ENCODE measurements around the gene GART.
"Not testable (repeated sequence)": the region's sequence is repeated elsewhere in the genome, so short reads cannot be mapped to it uniquely, and the experiment has no call there.

GART gene

DNA sequence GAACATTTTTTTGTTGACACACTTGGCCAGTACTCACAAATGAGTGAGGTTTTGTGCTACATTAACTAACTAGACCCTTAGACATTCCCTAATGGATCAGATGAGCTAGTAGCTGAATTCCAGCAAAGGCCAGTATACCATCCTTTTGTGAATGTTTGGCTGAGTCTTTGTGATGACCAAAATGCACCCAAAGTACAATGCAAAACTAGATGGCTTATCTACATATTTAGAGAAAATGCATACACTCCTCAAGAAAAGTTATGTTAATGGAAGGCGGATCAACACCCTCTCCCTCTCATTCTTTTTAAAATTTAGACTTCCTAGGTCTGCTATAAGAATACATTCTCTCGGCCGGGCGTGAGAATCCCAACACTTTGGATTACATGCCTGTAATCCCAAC lies 30.3 kb downstream of the GART start:
- no peak for DNase-seq

DNA sequence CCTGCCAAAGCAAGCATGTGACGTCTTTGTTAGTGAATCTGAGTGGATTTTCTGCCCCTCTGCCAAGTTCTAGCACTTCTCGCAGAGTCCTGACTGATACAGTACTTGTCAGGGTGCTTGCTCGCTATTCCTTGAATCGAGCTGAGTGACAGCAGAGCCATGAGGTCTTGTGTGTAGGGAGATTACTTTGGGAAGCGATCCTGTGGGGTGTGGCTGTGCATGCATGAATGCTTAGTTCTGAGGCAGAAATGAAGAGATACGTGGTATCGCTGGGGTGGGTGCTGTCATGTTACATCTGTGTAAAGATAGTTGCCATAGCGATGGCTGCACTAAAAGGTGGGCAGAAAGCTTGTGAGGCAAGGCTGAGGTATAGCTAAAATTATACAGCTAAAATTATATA lies 31.1 kb downstream of the GART start:
- DNase-seq = no peak

DNA sequence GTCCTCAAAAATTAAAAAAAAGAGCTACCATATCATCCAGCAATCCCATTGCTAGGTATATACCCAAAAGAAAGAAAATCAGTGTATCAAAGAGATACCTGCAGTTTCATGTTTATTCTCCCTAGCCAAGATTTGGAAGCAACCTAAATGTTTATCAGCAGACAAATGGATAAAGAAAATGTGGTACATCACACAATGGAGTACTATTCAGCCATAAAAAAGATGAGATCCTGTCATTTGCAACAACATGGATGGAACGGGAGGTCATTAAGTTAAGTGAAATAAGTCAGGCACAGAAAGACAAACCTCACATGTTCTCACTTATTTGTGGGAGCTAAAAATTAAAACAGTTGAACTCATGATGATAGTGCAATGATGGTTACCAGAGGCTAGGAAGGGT lies 34.9 kb downstream of the GART start:
- DNase-seq = not testable (repeated sequence)

DNA sequence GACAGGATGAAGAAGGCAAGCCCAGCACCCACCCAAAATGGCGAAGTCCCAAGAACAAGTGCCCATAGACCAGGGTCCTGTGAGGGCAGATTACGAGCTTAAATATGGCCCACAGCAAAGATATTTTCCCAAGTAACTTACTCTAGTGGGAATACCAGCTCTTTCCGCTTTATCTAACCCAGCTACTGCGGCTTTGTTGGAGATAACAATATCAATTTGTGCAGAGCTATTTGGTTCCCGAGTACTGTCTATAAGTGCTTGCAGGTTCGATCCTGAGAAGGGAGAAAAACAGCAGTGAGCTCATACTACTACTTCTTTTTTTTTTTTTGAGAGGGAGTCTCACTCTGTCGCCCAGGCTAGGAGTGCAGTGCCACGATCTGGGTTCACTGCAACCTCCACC lies 36.1 kb downstream of the GART start:
- DNase-seq = no peak

DNA sequence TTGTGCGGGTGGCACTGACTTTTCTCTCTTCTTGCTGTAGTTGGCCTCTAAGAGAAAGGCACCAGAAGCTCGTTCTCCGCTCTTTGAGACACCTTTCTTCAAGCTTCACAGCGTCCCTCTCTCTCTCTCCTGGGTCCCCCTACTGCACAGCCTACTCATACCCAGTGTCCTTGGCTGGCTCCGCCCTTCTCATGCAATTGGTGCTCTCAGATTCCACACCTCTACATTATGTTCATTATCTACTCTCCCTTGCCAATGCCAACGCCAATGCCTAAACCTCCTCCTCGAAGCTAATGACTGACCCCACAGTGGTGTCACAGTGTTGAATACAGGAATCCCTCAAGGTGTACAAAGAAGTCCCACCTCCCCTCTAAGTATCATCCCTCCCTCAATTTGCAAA lies 45.6 kb downstream of the GART start:
- DNase-seq = no peak

DNA sequence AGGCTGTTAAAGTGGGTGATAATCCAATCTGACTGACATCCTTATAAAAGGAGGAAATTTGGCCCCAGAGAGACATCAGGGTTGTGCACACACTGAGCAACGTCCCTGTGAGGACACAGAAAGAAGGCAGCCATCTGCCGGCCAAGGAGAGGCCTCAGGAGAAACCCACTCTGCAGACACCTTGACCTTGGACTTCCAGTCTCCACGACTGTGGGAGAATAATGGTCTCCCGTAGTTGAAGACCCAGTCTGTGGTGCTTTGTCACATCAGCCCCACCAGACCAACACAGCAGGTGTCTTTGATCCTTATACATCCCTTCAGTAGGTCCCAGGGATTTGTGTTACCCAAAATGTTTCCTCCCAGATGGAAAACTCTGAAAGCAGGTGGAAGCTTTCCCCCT lies 46.2 kb downstream of the GART start:
- no peak for DNase-seq

DNA sequence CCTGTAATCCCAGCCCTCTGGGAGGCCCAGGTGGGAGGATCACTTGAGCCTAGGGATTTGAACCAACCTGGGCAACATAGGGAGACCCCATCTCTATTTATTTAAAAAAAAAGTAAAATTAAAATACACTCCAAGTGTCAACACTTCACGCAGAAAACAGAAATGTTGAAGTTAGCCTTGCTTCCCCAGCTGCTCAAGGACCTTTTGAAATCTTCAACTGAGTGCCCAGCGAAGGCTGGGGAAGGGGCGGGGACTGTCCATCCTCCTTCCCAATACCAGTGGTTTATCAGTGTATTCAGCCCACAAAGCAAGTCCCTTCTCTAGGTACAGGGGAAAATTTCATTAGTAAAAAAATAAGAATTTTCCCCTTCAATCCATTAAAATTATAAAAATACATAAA lies 48.2 kb downstream of the GART start:
- no peak for DNase-seq

DNA sequence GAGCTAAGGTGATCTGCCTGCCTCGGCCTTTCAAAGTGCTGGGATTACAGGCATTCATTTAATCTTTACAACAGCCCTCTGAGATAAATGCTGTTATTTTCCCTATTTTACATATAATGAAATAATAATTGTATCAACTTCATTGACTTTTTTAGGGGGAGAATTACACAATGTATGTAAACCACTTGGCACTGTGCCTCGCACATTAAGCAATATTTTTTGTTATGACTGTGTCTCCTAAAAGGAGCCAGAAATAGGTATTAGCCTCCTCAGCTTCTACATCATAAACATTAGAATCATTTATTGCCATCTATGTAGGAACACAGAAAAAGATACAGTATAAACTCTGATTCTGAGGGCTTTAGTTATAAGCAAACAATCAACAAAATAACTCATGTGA lies 49.3 kb downstream of the GART start:
- no peak for DNase-seq

DNA sequence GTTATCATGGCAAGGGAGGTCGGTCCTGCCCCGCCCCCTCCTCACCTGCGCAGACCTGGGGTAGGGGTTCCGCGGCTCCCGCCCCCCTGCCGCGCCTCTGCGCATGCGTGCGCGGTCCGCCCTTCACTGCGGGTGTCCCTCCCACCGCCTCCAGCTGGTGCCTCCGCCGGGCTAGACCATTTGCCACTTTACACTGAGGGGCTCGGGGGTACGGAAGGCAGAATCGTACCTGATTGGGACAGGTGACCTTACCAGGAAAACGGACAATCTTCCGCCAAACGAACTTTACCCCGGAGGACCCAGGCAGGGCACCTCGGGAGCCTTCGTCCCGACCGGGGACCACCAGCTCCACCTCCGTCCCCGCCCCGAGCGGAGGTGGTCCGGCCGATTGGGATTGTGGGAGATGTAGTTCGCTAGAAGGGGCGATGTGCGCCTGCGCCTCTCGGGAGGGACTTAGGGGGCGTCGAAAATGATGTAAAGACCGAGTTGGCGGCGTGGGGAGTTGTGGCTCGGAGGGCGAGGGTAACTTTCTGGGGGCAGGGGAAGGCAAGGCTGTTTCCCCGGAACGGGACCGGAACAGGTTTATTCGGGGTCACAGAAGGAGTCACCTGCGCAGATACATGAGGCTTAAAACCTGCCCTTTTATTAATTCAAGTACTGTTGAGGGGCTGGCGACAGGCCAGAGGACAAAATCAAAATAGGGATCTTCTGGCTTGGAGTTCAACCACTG lies 50.4 kb downstream of the GART start, which contains the start of gene DNAJC28:
Gene DNAJC28 (minus strand): TSS at position 344 of the 730 bp plus-strand sequence. CDS start 2,323 bp downstream, outside the sequence.
- DNase-seq = peak; percentile 87

DNA sequence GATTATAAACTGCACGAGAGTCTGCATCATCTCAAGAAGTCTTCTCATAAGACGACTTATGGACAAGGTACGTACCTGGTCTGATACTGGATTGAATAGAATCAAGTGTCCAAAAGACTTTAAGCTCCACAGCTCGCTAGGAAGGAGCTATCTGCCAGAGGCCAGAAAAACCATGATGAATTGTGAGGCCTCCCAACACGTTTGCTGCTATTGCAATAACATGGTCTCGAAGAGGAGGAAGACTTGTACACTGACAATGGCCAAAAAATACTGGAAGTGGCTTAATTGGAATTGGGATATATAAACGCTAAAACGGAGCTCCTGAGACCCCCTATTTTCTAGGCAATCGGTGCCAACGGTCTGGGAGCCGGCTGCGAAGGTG lies 50.9 kb downstream of the GART start:
- DNase-seq = no peak

DNA sequence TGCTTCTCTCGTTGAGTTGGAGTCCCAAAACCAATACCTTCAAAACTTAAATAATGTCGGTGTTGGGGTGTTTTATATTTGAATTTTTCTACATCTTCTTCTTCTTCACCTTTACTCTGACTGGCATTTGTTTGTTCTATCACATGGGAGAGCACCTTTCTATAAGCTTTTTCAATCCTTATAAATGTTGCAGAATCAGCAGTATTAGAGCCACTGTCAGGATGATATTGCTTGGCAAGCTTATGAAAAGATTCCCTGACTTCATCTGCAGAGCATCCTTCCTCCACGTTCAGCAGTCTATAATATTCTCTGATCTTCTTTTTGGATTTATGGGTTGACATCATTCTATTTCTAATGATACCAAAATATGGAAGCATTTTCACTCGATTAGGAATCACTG lies 53.0 kb downstream of the GART start:
- DNase-seq = no peak

DNA sequence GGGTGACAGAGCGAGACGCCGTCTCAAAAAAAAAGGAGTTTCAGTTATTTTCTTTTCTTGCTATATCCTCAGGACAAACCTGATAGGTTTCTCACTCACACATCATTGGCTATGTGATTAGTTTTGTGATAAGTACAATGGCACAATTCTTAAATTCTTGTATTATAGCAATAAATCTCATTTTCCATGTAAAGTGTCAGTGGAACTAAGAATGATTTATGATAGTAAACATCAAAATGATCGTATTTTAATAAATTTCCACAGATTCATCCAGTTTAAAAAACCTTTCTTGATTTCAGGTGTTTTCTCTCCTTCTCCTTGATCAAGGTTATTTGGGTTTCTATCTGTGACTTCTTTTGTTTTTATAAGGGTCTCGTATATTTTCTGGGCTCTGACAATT lies 53.9 kb downstream of the GART start:
- DNase-seq = no peak

DNA sequence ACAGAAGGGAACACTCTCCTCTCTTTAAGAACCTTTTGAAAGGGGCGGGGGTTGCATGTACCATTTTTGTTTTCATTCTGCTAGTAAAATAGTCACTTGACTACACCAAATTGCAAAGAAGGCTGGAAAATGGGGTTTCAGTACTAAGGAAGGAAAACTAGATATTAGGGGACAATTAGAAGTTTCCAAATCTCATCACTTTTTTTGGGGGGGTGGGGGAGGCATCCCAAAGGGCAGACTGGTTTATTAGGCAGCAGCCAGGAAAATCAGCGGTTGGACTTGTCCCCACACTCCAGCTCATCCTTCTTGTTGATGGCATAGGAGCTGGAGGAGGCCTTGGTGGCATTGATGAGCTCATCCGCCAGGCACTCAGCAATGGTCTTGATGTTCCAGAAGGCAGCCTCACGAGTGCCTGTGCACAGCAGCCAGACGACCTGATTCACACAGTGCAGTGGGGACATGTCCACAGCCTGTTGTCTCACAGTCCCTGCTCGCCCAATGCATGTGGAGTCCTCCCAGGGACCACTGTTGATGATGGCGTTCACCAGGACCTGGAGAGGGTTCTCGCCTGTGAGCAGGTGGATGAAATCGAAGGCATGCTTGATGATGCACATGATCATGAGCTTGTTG lies 60.5 kb downstream of the GART start:
- DNase-seq = no peak

DNA sequence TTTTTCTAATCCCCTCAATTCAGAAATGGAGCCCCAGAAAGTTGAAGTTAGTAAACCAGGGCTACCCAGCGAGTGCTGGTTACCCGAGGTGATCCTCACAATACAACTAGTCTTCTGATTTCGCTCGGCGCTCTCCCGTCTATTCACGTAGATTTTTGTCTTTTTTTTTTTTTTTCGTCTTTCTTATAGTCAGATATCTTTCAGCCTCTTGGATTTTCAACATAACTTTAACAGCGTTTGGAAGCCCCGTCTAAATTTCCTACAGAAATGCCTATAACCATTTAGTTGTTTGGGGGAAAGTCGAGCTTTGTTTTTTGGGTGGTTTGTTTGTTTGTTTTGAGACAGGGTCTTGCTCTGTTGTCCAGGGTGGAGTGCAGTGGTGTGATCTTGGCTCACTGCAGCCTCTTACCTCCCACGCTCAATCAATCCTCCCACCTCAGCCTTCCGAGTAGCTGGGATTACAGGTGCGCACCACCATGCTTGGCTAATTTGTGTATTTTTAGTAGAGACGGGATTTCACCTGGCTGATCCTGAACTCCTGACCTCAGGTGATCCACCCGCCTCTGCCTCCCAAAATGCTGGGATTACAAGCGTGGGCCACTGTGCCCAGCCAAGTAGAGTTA lies 61.3 kb downstream of the GART start:
- no peak for DNase-seq

DNA sequence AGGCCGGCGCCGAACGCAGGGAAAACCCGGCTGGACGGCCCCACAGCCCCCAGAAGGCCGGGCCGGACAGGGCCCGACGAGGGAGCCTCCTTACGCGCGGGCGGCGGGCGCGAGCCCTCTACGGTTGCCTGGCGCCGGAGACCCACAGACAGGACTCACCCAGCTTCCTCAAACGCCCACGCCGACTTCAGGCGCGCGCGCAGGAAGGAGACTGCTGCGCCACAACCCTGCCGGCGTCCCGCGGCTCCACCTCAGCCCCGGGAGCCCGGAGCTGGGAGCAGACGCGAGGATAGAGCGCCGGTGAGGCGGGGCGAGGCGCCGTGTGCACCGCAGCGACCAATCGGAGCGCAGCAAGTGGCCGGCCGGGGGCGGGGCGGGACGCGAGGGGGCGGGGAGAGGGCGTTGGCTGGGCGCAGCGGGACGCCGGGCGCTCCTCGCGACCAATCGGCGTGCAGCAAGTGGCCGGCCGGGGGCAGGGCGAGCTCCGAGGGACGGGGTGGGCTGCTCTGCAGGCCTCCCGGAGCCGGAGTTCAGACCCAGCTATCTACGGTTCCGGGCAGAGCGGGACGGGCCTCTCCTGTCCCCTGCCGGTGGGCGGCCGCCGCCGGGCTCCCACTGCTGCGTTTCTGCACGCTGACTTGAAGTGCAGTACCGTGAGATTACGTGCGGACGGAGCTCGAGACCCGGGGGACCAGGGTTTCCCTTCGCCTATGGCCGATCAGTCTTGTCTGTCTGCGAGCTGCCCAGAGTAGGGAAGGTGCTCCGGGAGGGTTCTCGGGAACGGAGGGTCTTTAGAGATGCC lies 62.0 kb downstream of the GART start, which contains the start of gene TMEM50B:
Gene TMEM50B (minus strand): TSS at position 296 of the 802 bp plus-strand sequence. CDS start 11,089 bp downstream, outside the sequence.
- peak; percentile 95 for DNase-seq

DNA sequence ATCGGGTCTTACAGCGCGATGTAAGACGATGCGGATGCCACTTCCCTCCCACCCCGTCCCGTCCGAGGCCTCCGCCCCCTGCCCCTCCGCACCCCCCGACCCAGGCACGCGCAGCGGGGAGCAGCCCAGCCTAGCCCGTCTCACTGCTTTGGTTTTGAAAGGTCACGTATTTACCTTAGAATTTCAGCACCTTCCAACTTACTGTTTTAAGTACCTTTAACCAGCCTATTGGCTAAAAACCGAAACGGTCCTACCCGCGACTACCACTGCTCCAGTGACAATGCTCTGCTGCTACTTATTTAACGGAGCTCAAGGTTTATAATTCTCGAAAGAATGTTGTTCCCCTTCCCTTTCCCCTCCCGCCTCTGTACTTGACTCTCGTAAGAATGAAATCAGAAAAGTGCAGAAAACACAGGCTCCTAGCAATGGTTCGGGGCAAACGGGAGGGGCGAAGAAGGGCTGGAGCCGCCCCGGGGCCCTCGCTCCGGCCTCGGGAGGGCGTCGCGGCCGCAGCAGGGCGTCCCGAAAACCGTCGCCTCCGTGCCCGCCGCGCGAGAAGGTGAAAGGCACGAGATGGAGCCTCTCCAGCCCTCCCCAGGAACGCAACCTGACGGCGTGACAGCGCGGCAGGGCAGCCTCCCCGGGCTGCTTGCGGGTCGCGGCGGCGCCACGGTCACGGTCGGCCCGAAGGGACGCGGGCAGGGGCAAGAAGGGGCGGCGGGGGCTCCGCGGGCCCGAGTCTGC lies 62.8 kb downstream of the GART start:
- DNase-seq = peak; percentile 12

DNA sequence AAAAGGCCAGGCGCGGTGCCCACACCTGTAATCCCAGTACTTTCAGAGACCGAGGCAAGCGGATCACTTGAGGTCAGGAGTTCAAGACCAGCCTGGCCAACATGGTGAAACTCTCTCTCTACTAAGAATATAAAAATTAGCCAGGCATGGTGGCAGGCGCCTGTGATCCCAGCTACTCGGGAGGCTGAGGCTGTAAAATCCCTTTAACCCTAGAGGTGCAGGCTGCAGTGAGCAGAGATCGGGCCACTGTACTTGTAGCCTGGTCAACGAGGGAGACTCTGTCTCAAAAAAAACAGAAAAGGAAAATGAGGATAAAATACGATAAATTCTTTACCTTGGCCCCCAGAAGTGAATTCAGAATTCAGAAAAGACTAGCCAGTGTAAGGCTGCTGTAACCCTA lies 63.7 kb downstream of the GART start:
- no peak for DNase-seq

DNA sequence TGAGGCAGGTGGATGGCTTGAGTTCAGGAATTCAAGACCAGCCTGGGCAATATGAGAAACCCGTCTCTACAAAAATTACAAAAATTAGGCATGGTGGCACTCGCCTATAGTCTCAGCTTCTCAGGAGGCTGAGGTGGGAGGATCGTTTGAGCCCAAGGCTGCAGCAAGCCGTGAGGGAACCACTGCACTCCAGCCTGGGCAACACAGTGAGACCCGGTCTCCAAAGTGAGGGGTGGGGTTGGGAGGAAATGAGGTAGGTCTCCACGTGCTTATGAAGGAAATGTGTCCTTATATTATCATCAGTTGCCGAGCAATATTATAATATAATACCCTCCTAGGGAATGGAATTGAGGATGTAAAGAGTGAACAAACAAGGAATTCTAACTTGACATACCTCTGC lies 64.9 kb downstream of the GART start:
- no peak for DNase-seq

DNA sequence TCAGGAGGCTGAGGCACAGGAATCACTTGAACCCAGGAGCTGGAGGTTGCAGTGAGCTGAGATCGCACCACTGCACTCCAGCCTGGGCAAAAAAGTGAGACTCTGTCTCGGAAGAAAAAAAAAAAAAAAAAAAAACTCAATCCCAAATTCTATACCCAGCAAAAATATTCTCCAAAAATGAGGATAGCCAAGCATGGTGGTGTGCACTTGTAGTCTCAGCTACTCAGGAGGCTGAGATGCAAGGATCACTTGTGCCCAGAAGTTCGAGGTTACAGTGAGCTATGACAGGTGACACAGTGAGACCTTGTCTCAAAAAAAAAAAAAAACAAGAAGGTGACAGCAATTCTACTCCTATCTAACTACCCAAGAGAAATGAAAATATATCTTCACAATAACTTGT lies 68.6 kb downstream of the GART start:
- no peak for DNase-seq

DNA sequence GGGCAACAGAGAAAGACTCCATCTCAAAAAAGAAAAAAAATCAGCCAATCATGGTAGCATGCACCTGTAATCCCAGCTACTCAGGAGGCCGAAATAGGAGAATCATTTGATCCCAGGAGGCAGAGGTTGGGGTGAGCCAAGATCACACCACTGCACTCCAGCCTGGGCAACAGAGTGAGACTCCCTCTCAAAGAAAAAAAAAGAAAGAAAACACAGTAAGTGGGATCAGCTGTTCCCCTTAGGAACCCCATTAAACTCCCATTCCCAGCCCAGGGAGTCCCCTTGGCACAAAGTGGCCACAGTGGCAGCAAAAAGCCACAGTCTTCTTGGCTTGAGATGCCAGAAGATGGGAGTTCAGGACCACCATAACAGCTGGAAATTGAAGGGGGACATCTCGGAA lies 71.2 kb downstream of the GART start:
- DNase-seq = no peak

DNA sequence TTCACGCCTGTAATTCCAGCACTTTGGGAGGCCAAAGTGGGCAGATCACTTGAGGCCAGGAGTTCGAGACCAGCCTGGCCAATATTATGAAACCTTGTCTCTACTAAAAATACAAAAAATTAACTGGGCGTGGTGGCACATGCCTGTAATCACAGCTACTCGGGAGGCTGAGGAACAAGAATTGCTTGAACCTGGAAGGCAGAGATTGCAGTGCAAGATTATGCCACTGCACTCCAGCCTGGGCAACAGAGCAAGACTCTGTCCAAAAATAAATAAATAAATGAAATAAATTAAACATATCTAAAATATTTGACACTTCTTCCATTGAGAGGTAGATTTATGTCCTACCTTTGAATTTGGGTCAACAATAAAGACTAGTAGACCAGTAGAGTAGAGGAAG lies 72.7 kb downstream of the GART start:
- not testable (repeated sequence) for DNase-seq

DNA sequence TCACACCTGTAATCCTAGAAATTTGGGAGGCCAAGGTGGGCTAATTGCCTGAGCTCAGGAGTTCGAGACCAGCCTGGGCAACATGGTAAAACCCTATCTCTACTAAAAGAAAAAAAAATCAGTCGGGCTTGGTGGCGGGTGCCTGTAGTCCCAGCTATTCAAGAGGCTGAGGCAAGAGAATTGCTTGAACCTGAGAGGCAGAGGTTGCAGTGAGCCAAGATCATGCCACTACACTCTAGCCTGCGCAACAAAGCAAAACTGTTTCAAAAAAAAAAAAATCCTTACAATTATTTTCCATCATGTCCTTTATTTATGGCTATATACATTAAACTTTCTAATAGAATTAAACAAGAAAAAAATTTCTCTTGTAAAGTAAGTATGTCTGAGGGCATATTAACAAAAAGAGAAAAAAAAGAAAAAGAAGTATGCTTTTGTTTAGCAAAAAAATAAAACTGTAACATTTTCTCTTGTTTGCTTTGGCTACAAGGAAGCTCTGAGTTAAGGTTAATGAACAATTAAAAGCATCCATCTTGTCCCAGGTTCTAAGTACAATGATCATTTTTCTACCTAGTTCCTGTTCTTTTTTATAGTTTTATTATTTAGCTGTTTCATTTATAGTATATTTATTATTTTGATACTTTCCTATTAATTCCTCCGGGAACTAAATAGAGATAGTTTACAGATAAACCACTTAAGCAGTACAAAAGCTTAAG lies 80.2 kb downstream of the GART start:
- DNase-seq = no peak
